GM19035 (cell line): Measurements from ENCODE around the gene DAP.
"Not testable (repeated sequence)": the region's sequence is repeated elsewhere in the genome, so short reads cannot be mapped to it uniquely, and the experiment has no call there.

ENCODE experiments used
- ATAC-seq: cut with Tn5 transposase; IDR thresholded peaks from one replicate; pipeline ENCODE4 v1.9.1; 2021; ENCODE audit not compliant: unreplicated experiment

DAP gene

GRCh38 chr5:10735569-10736276, 25.3 kb downstream of the DAP start:
- ATAC-seq: peak; percentile 71

GRCh38 chr5:10734832-10735523, 26.1 kb downstream of the DAP start:
- ATAC-seq: no peak

- no peak for ATAC-seq
These were observed 26.9 kb downstream of the DAP start for GRCh38 chr5:10734037-10734709.

- no peak for ATAC-seq
These were observed 27.6 kb downstream of the DAP start for GRCh38 chr5:10733426-10733825.

GRCh38 chr5:10731913-10732312, 29.1 kb downstream of the DAP start:
- no peak for ATAC-seq

GRCh38 chr5:10730043-10730351, 31.0 kb downstream of the DAP start:
- no peak for ATAC-seq

GRCh38 chr5:10729320-10730042, 31.6 kb downstream of the DAP start:
- ATAC-seq: no peak

GRCh38 chr5:10728679-10729078, 32.4 kb downstream of the DAP start:
- no peak for ATAC-seq

GRCh38 chr5:10727861-10728260, 33.2 kb downstream of the DAP start:
- ATAC-seq: no peak

- ATAC-seq: peak; percentile 93
These were observed 34.0 kb downstream of the DAP start for GRCh38 chr5:10726913-10727517.

- no peak for ATAC-seq
These were observed 34.7 kb downstream of the DAP start for GRCh38 chr5:10726179-10726912.

- ATAC-seq: no peak
These were observed 35.4 kb downstream of the DAP start for GRCh38 chr5:10725636-10726035.

- no peak for ATAC-seq
These were observed 36.1 kb downstream of the DAP start for GRCh38 chr5:10724781-10725507.

GRCh38 chr5:10723514-10723913, 37.5 kb downstream of the DAP start:
- ATAC-seq: no peak

GRCh38 chr5:10720766-10721165, 40.3 kb downstream of the DAP start:
- ATAC-seq: not testable (repeated sequence)

- no peak for ATAC-seq
These were observed 41.1 kb downstream of the DAP start for GRCh38 chr5:10719965-10720364.

GRCh38 chr5:10718617-10719016, 42.4 kb downstream of the DAP start:
- ATAC-seq: not testable (repeated sequence)

GRCh38 chr5:10716825-10717224, 44.2 kb downstream of the DAP start:
- not testable (repeated sequence) for ATAC-seq

GRCh38 chr5:10715605-10716290, 45.3 kb downstream of the DAP start:
- ATAC-seq: no peak
